ENCODE measurements around the gene ZNF552. TPM values are rescaled to one million over a fixed set of nuclear protein-coding genes. Genes with fewer than 3 reads are reported as not detected.
A peak's percentile ranks its signal among the peaks of the same experiment; 100 is the strongest.
"Not testable (repeated sequence)": the region's sequence is repeated elsewhere in the genome, so short reads cannot be mapped to it uniquely, and the experiment has no call there.

The ZNF552 gene
- total RNA-seq (2014; rRNA removed; shearing (Covaris generic); ENCODE audit: low replicate concordance), result 17.7 and 20.3 TPM in 2 replicates

GRCh38 chr19:57814505-57815246, at the start of gene ZNF552:
Gene ZNF552, minus strand, starts transcription at chr19:57814913. Its CDS starts 170 bp downstream, at chr19:57814743.
- Histone ChIP-seq H3K27ac (ENCODE audit: low read length) (peak within 1 kb of the TSS; percentile 19; the same call in 1 of the 2 replicates), H4K20me1 (ENCODE audit: insufficient read depth, low read depth, low read length) (no peaks in the 10 kb centered on the region), H3K9ac (ENCODE audit: low read length) (peak within 1 kb of the TSS; percentile 95), H3K9me3 (ENCODE audit: low read length) (no peaks in the 10 kb centered on the region), H3K4me2 (ENCODE audit: low read depth, low read length, poor library complexity, severe bottlenecking) (peak within 1 kb of the TSS; percentile 93), H3K9me2 (replicated peaks; ENCODE audit: insufficient read depth, low read length) (no peaks in the 10 kb centered on the region), H2AFZ (ENCODE audit: low read length) (peak within 1 kb of the TSS; percentile 82), H3K4me1 (ENCODE audit: low read length) (peaks cover 35% of the 10 kb centered on the region), H3K27me3 (ENCODE audit: low read length) (no peaks in the 10 kb centered on the region), H3K36me3 (ENCODE audit: insufficient read depth, low read length) (peaks cover 15% of the 10 kb centered on the region), H3K79me2 (ENCODE audit: low read length) (peaks cover 54% of the 10 kb centered on the region), H3K4me3 (ENCODE audit: low read length) (peak within 1 kb of the TSS; percentile 94)
- peak; percentile 96 for DNase-seq

DNA sequence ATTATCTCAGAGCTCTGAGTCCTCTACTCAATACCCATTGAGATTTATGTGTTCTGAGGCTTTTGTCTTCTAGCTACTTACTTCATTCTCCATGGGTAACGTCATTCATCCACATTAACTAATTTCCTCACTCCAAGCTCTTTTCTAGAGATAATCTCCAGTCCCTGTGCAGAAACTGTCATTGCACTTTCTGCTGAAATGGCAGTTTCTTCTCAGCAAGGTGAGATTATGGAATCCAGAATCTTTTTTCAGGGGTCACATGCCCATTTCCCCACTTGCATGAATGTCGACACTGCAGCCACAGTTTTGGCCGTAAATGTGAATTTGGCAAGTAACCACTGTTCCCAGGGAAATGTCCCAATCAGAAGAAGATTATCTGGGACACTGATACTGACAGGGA, 47.6 kb upstream of the ZNF552 start:
- DNase-seq; H4K20me1 ChIP-seq (ENCODE audit: insufficient read depth, low read depth, low read length); H3K9ac ChIP-seq (ENCODE audit: low read length); H3K27ac ChIP-seq (ENCODE audit: low read length); H3K9me2 ChIP-seq (replicated peaks; ENCODE audit: insufficient read depth, low read length); H3K4me2 ChIP-seq (ENCODE audit: low read depth, low read length, poor library complexity, severe bottlenecking); H3K4me1 ChIP-seq (ENCODE audit: low read length); H2AFZ ChIP-seq (ENCODE audit: low read length); H3K27me3 ChIP-seq (ENCODE audit: low read length); H3K4me3 ChIP-seq (ENCODE audit: low read length): not testable (repeated sequence)
- H3K9me3 ChIP-seq (ENCODE audit: low read length), result peaks cover 57% of the 10 kb centered on the region
- H3K36me3 ChIP-seq (ENCODE audit: insufficient read depth, low read length), result peaks cover 91% of the 10 kb centered on the region
- peaks cover 33% of the 10 kb centered on the region for H3K79me2 ChIP-seq (ENCODE audit: low read length)

DNA sequence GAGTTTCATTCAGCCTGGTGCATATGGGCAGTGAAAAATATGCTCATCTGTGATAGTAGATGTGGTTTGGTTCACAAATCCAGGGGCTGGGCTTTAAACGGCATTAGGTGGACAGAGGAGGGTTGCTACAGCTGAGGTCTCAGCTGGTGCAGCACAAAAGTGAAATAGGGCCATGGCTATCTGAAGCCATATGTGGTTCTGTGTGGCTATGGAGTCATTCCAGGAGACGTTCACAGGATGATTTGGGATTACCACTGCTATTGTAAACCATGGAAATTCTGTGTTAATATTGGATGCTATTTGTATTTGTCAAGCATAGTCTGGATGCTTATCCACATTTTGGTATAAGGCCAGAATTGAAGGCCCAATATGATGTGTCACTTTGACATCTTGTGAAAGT, 39.4 kb upstream of the ZNF552 start:
- not testable (repeated sequence) for DNase-seq; H3K9ac ChIP-seq (ENCODE audit: low read length); H3K4me1 ChIP-seq (ENCODE audit: low read length); H4K20me1 ChIP-seq (ENCODE audit: insufficient read depth, low read depth, low read length); H3K9me2 ChIP-seq (replicated peaks; ENCODE audit: insufficient read depth, low read length); H3K27me3 ChIP-seq (ENCODE audit: low read length); H2AFZ ChIP-seq (ENCODE audit: low read length); H3K27ac ChIP-seq (ENCODE audit: low read length); H3K4me3 ChIP-seq (ENCODE audit: low read length); H3K4me2 ChIP-seq (ENCODE audit: low read depth, low read length, poor library complexity, severe bottlenecking)
- Histone ChIP-seq H3K79me2 (ENCODE audit: low read length) (peaks cover 59% of the 10 kb centered on the region), H3K36me3 (ENCODE audit: insufficient read depth, low read length) (peaks cover 77% of the 10 kb centered on the region), H3K9me3 (ENCODE audit: low read length) (peaks cover 16% of the 10 kb centered on the region)

- H3K27ac ChIP-seq (ENCODE audit: low read length); H2AFZ ChIP-seq (ENCODE audit: low read length); H3K9me2 ChIP-seq (replicated peaks; ENCODE audit: insufficient read depth, low read length); H3K4me2 ChIP-seq (ENCODE audit: low read depth, low read length, poor library complexity, severe bottlenecking); H4K20me1 ChIP-seq (ENCODE audit: insufficient read depth, low read depth, low read length); H3K4me1 ChIP-seq (ENCODE audit: low read length); DNase-seq; H3K9ac ChIP-seq (ENCODE audit: low read length); H3K27me3 ChIP-seq (ENCODE audit: low read length): not testable (repeated sequence)
- peaks cover 56% of the 10 kb centered on the region for H3K79me2 ChIP-seq (ENCODE audit: low read length)
- H3K9me3 ChIP-seq (ENCODE audit: low read length), result peaks cover 13% of the 10 kb centered on the region
- peaks cover 63% of the 10 kb centered on the region for H3K36me3 ChIP-seq (ENCODE audit: insufficient read depth, low read length)
- H3K4me3 ChIP-seq (ENCODE audit: low read length), result peak overlapping the region; percentile 76
These were observed 37.3 kb upstream of the ZNF552 start for GRCh38 chr19:57851812-57852603.

DNA sequence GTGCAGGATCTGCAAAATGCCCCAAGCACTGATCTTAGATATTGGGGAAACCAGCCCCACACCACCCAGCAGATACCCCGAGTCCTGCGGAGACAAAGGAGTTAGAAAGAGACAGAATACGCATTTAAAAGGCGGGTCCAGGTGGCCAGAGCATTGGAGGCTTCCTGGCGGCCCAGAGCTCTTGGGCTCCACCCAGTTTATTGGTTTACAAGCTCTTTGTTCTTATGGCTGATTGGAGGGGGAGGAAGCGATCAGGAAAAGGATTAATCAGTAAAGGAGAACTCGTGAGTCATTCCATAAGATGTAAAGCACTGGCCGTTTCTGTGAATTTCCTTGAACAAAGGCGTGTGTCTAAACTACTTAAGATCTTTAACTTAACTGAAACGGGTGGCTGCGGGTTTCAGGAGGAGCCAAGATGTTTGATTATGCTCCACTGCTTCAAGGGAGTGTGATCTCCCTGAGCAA, 35.9 kb upstream of the ZNF552 start:
- Histone ChIP-seq H3K4me3 (ENCODE audit: low read length) (peak overlapping the region; percentile 76), H3K9ac (ENCODE audit: low read length) (peak overlapping the region; percentile 81), H3K9me2 (replicated peaks; ENCODE audit: insufficient read depth, low read length) (no peaks in the 10 kb centered on the region), H3K27ac (ENCODE audit: low read length) (peak overlapping the region; percentile 25; the same call in 1 of the 2 replicates), H3K36me3 (ENCODE audit: insufficient read depth, low read length) (peaks cover 53% of the 10 kb centered on the region), H2AFZ (ENCODE audit: low read length) (no peak overlapping the region), H3K4me2 (ENCODE audit: low read depth, low read length, poor library complexity, severe bottlenecking) (peak overlapping the region; percentile 73), H3K79me2 (ENCODE audit: low read length) (peaks cover 62% of the 10 kb centered on the region), H4K20me1 (ENCODE audit: insufficient read depth, low read depth, low read length) (no peaks in the 10 kb centered on the region), H3K9me3 (ENCODE audit: low read length) (peaks cover 13% of the 10 kb centered on the region), H3K27me3 (ENCODE audit: low read length) (no peaks in the 10 kb centered on the region), H3K4me1 (ENCODE audit: low read length) (peaks cover 8% of the 10 kb centered on the region)
- DNase-seq, result peak; percentile 52

DNA sequence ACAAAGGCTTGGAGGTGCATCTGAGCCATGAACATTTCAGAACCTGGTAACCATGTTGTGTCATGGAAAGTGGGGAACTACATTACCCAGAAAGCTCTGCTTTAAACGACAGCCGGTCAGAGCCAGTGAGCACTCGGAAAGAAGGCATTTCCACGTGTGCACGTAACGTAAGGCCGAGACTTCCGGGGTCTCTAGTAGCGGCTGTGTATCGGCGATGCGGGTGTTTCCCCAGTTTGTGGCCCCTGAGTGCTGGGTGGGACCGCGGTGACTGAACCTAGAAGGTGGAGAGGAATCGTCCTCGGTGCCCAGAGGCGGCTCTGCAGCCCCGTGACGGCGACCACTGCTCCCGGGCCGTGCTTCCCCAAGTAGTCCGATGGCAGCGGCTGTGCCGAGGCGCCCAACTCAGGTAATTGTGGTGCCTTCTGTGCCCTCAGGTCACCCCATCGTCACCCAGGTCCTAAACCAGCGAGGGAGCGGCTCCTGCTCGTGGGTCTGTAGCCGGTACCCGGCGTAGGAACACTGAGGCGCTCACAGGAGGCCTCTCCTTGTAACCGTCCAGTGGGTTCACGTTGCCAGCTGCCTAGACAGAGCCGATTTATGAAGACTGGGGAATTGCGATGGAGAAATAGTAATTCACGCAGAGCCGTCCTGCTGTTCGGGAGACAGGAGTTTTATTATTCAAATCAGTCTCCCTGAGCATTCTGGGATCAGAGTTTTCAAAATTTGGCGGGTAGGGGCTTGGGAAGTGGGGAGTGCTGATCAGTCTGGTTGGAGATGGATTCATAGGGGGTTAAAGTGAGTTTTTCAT, 35.2 kb upstream of the ZNF552 start, which contains the start of gene ZNF587:
Gene ZNF587, plus strand, starts transcription at position 194 of the 808 bp plus-strand sequence. Its CDS starts 180 bp downstream, at position 374.
- H3K9ac ChIP-seq (ENCODE audit: low read length), result peak within 1 kb of the TSS; percentile 81
- H3K36me3 ChIP-seq (ENCODE audit: insufficient read depth, low read length), result peaks cover 52% of the 10 kb centered on the region
- H3K27ac ChIP-seq (ENCODE audit: low read length), result peak within 1 kb of the TSS; percentile 25; the same call in 1 of the 2 replicates
- H3K4me2 ChIP-seq (ENCODE audit: low read depth, low read length, poor library complexity, severe bottlenecking), result peak within 1 kb of the TSS; percentile 73
- peak within 1 kb of the TSS; percentile 76 for H3K4me3 ChIP-seq (ENCODE audit: low read length)
- H2AFZ ChIP-seq (ENCODE audit: low read length); H3K27me3 ChIP-seq (ENCODE audit: low read length); H3K9me2 ChIP-seq (replicated peaks; ENCODE audit: insufficient read depth, low read length); H4K20me1 ChIP-seq (ENCODE audit: insufficient read depth, low read depth, low read length); H3K4me1 ChIP-seq (ENCODE audit: low read length): not testable (repeated sequence)
- peaks cover 13% of the 10 kb centered on the region for H3K9me3 ChIP-seq (ENCODE audit: low read length)
- H3K79me2 ChIP-seq (ENCODE audit: low read length), result peaks cover 64% of the 10 kb centered on the region
- DNase-seq, result peak; percentile 97

DNA sequence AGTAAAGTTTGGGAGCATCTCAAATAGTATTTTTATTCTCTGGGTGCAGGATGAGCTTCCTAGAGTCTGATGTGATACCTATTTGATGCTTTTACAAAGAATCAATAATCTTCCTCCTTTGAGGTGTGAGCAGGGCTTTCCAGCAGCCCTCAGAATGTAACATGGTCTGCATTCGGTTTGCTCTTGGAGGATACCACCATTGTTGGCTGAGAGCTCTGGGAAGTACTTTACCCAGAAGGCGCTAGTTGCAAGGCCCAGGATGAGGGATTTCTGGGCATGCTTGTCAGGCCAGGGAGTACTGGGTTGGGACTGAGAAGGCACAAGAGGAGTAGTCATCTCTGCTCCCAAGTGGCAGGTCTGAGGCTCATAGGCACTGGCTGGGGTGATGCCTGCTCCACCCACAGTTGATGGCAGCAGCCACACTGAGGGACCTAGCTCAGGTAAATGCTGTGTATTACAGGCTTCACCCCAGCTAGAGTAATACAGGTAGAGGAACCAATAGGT, 34.5 kb upstream of the ZNF552 start:
- H3K9me3 ChIP-seq (ENCODE audit: low read length), result peaks cover 13% of the 10 kb centered on the region
- not testable (repeated sequence) for H2AFZ ChIP-seq (ENCODE audit: low read length); H3K4me1 ChIP-seq (ENCODE audit: low read length); H4K20me1 ChIP-seq (ENCODE audit: insufficient read depth, low read depth, low read length); DNase-seq; H3K9me2 ChIP-seq (replicated peaks; ENCODE audit: insufficient read depth, low read length); H3K27me3 ChIP-seq (ENCODE audit: low read length); H3K27ac ChIP-seq (ENCODE audit: low read length)
- H3K79me2 ChIP-seq (ENCODE audit: low read length), result peaks cover 70% of the 10 kb centered on the region
- H3K36me3 ChIP-seq (ENCODE audit: insufficient read depth, low read length), result peaks cover 52% of the 10 kb centered on the region
- H3K4me3 ChIP-seq (ENCODE audit: low read length), result peak overlapping the region; percentile 76
- H3K4me2 ChIP-seq (ENCODE audit: low read depth, low read length, poor library complexity, severe bottlenecking), result peak overlapping the region; percentile 73
- H3K9ac ChIP-seq (ENCODE audit: low read length), result peak overlapping the region; percentile 81; the same call in 1 of the 2 replicates
